HEK293T (cell line): ENCODE data around the gene FAM174B.

Experiments
- CTCF ChIA-PET: fragments of 350-600 bp; formaldehyde crosslinking; extraction: SDS; loops from one replicate; lab custom pipeline; 2021; ENCODE audit warnings: antibody characterized with exemption, inconsistent platforms; lab: Yijun Ruan, JAX
- POLR2A ChIA-PET: fragments of 350-600 bp; formaldehyde crosslinking; extraction: SDS; loops from one replicate; lab custom pipeline; 2020; ENCODE audit warnings: antibody characterized with exemption, inconsistent platforms; lab: Yijun Ruan, JAX
- DNase-seq: peaks from one replicate; pipeline ENCODE4 v3.0.0; 2012; ENCODE audit warnings: mixed read lengths; ENCODE audit errors: extremely low spot score
- ARNT ChIP-seq: fragments of 450-650 bp; IDR thresholded peaks from 2 replicates; pipeline ENCODE4 v1.6.1; 2017; ENCODE audit warnings: mild to moderate bottlenecking
- BHLHE40 ChIP-seq: fragments of 450-650 bp; IDR thresholded peaks from 2 replicates; pipeline ENCODE4 v1.6.1; 2016; ENCODE audit warnings: mild to moderate bottlenecking, moderate library complexity, borderline replicate concordance
- CTBP1 ChIP-seq: fragments of 450-650 bp; IDR thresholded peaks from 2 replicates; pipeline ENCODE4 v1.6.1; 2016; ENCODE audit warnings: borderline replicate concordance
- ELF4 ChIP-seq: fragments of 450-650 bp; IDR thresholded peaks from 2 replicates; pipeline ENCODE4 v1.6.1; 2017; ENCODE audit warnings: antibody characterized with exemption
- FOXA1 ChIP-seq: fragments of 450-650 bp; IDR thresholded peaks from 2 replicates; pipeline ENCODE4 v1.6.1; 2016; ENCODE audit warnings: mild to moderate bottlenecking
- FOXK2 ChIP-seq: fragments of 450-650 bp; IDR thresholded peaks from 2 replicates; pipeline ENCODE4 v1.6.1; 2016; ENCODE audit warnings: mild to moderate bottlenecking
- FOXM1 ChIP-seq: fragments of 450-650 bp; IDR thresholded peaks from 2 replicates; pipeline ENCODE4 v1.6.1; 2017; ENCODE audit warnings: mild to moderate bottlenecking, borderline replicate concordance
- HDGF ChIP-seq: fragments of 450-650 bp; IDR thresholded peaks from 2 replicates; pipeline ENCODE4 v1.6.1; 2017; ENCODE audit warnings: antibody characterized with exemption, borderline replicate concordance
- L3MBTL2 ChIP-seq: fragments of 450-650 bp; conservative IDR thresholded peaks from 2 replicates; pipeline ENCODE4 v1.6.1; 2016; ENCODE audit warnings: mild to moderate bottlenecking
- LEF1 ChIP-seq: fragments of 450-650 bp; IDR thresholded peaks from 2 replicates; pipeline ENCODE4 v1.6.1; 2017; ENCODE audit warnings: mild to moderate bottlenecking, borderline replicate concordance
- NFRKB ChIP-seq: fragments of 450-650 bp; IDR thresholded peaks from 2 replicates; pipeline ENCODE4 v1.6.1; 2016; ENCODE audit warnings: mild to moderate bottlenecking, moderate library complexity
- PKNOX1 ChIP-seq: fragments of 450-650 bp; IDR thresholded peaks from 2 replicates; pipeline ENCODE4 v1.6.1; 2016
- SP1 ChIP-seq: fragments of 450-650 bp; IDR thresholded peaks from 2 replicates; pipeline ENCODE4 v1.6.1; 2017
- SUZ12 ChIP-seq: fragments of 450-650 bp; IDR thresholded peaks from 2 replicates; pipeline ENCODE4 v1.6.1; 2016; ENCODE audit warnings: mild to moderate bottlenecking
- TARDBP ChIP-seq: fragments of 450-650 bp; IDR thresholded peaks from 2 replicates; pipeline ENCODE4 v1.6.1; 2016
- ZNF384 ChIP-seq: fragments of 450-650 bp; IDR thresholded peaks from 2 replicates; pipeline ENCODE4 v1.6.1; 2016

Gene FAM174B

GRCh38 chr15:92614791-92615785, 40.5 kb downstream of the FAM174B start:
- ChIA-PET POLR2A (no interaction called here), CTCF (no interaction called here)
- TF ChIP-seq FOXM1 = no peak
- TF ChIP-seq NFRKB = no peak
- TF ChIP-seq FOXK2 = no peak
- no peak for TF ChIP-seq PKNOX1
- TF ChIP-seq ZNF384 = no peak
- no peak for TF ChIP-seq LEF1
- no peak for DNase-seq

- TF ChIP-seq ARNT = no peak
- no peak for TF ChIP-seq FOXK2
- no peak for TF ChIP-seq NFRKB
- TF ChIP-seq ZNF384 = no peak
- TF ChIP-seq ELF4 = no peak
- no peak for TF ChIP-seq FOXA1
- no peak for TF ChIP-seq CTBP1
- TF ChIP-seq TARDBP = no peak
- no peak for TF ChIP-seq FOXM1
- TF ChIP-seq LEF1 = no peak
- TF ChIP-seq L3MBTL2 = no peak
- TF ChIP-seq HDGF = no peak
- TF ChIP-seq SP1 = no peak
- TF ChIP-seq BHLHE40 = no peak
- no peak for TF ChIP-seq PKNOX1
- TF ChIP-seq SUZ12 = no peak
- CTCF ChIA-PET = no interaction called here
- POLR2A ChIA-PET = no interaction called here
- DNase-seq = no peak
These were observed 41.3 kb downstream of the FAM174B start for GRCh38 chr15:92614301-92614700.

GRCh38 chr15:92613841-92614240, 41.7 kb downstream of the FAM174B start:
- no peak for DNase-seq
- TF ChIP-seq SUZ12 (no peak), LEF1 (no peak), FOXM1 (no peak), L3MBTL2 (no peak), TARDBP (no peak), ZNF384 (no peak), FOXK2 (no peak), HDGF (no peak), ARNT (no peak), CTBP1 (no peak), BHLHE40 (no peak), FOXA1 (no peak), NFRKB (no peak), PKNOX1 (no peak), SP1 (no peak), ELF4 (no peak)
- CTCF ChIA-PET = no interaction called here
- POLR2A ChIA-PET = no interaction called here

- DNase-seq = no peak
- ChIA-PET POLR2A (no interaction called here), CTCF (no interaction called here)
- TF ChIP-seq PKNOX1 (no peak), FOXM1 (no peak), CTBP1 (no peak), L3MBTL2 (no peak), FOXA1 (no peak), NFRKB (no peak), HDGF (no peak)
These were observed 42.7 kb downstream of the FAM174B start for GRCh38 chr15:92612891-92613290.

- TF ChIP-seq HDGF (no peak), FOXM1 (no peak), SP1 (no peak)
- no peak for DNase-seq
- ChIA-PET CTCF (interaction anchor here (0.7 kb wide), 1 partner anchor 56 kb away, joined by 3 read pairs; no protein-coding TSS in a partner anchor), POLR2A (no interaction called here)
These were observed 43.4 kb downstream of the FAM174B start for GRCh38 chr15:92611995-92612745.
